Mesodermal cell (in vitro differentiated cells): ENCODE data around the gene BRPF1.

Source experiments
- H3K27ac ChIP-seq: 2 replicates; pipeline ENCODE4 v1.7.0; 2013; ENCODE audit warnings: mild to moderate bottlenecking, low read depth, low read length, moderate library complexity; ENCODE audit not compliant: severe bottlenecking
- H3K36me3 ChIP-seq: 2 replicates; pipeline ENCODE4 v1.7.1; 2013; ENCODE audit warnings: mild to moderate bottlenecking, low read length, moderate library complexity; ENCODE audit not compliant: control insufficient read depth, insufficient read depth
- H3K4me1 ChIP-seq: one replicate; pipeline ENCODE4 v1.7.1; 2013; ENCODE audit warnings: mild to moderate bottlenecking, low read length; ENCODE audit not compliant: insufficient read depth, control insufficient read depth, poor library complexity, severe bottlenecking
- H3K4me3 ChIP-seq: 2 replicates; pipeline ENCODE4 v1.7.0; 2013; ENCODE audit warnings: low read length, control low read depth, mild to moderate bottlenecking; ENCODE audit not compliant: insufficient read depth, poor library complexity, severe bottlenecking; ENCODE audit errors: extremely low read depth
- H3K9me3 ChIP-seq: 2 replicates; pipeline ENCODE4 v1.7.1; 2013; ENCODE audit warnings: mild to moderate bottlenecking, low read length, moderate library complexity; ENCODE audit not compliant: control insufficient read depth
- WGBS, 2 experiments: methylation state at CpG; one replicate each; pipeline ENCODE4 v1.1.5; 2013; ENCODE audit warnings: missing lambda C conversion rate in 2 of 2; ENCODE audit not compliant: insufficient coverage in 2 of 2; 5-methylcytosine and 5-hydroxymethylcytosine counted together

Gene BRPF1

DNA sequence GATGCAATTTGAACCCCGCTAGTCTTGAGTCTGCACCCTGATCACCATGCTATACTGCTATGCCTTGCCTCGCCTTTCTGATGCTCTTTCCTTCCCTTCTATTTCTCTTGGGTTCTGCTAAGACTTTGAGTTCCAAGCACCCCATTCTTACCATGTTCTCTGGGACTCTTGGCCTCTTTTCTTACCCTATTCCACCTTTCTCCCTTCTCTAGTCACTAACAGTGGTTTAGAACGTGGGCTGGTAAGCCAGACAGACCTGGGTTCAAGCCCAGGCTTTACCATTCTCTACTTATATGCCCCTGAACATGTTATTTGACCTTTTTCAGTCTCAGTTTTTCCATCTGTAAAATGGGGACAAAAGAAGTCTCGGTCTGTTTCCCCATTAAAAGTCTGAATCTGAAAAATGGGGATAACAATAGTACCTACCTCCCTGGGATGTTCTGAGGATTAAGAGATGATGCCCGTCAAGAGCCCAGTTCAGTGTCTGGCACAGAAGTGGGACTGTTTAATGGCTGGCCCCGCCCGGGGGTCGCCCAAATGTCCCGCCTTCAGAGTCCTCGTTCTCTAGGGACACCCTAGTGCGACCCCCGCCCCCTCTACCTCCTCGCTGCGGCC is 60.4 kb downstream of the BRPF1 start:
- Histone ChIP-seq H3K27ac (peak overlapping the region; percentile 100), H3K36me3 (peaks cover 59% of the 10 kb centered on the region), H3K4me1 (no peaks in the 10 kb centered on the region), H3K9me3 (no peaks in the 10 kb centered on the region), H3K4me3 (peak overlapping the region; percentile 98)
- WGBS, 2 experiments: 28 to 36% methylated on average over 6 to 11 of the region's 14 CpGs

DNA sequence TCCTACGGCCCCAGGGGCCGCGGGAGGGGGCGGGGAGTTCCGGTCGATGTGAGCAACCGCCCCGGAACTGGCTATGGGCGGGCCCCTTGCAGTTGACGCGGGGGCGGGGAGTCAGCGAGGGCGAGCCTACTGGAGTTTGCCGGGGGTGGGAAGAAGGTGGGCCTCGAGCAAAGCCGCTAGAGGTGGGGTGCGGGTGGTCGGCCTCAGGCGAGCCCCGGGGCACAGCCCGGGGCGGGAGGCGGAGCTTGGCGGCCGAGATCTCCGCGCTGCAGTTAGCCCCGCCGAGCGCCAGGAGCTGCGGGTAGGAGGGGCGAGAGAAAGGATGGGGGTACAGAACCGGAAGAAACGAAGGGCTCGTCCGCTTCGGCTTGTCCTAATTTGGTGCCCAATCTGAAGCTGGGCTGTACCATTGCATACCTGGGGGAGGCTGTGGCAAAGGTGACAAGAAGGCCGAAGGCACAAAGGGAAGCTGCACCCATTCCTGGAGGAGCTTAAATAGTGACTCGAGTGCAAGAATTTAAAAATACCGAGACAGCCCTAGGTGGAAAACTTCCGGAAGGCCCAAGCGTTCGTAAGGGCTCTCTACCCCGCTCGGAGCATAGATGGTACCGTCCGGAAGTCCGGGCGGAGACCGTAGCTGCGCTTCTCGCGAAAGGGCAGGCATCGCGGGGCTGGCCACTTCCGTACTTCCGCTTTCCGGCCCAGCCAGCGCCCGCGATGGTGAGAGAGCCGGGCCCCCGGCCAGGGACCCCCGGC is 61.0 kb downstream of the BRPF1 start, which contains the start of the genes ARPC4 and TADA3:
ARPC4 (plus strand) TSS at position 678 of the 756 bp plus-strand sequence; CDS start at position 718, 40 bp downstream.
TADA3 (minus strand) TSS at position 69 of the 756 bp plus-strand sequence. CDS start 1,007 bp downstream, outside the sequence.
- Histone ChIP-seq H3K36me3 (peaks cover 60% of the 10 kb centered on the region), H3K27ac (peak within 1 kb of the TSS; percentile 100), H3K4me3 (peak within 1 kb of the TSS; percentile 98), H3K9me3 (no peaks in the 10 kb centered on the region), H3K4me1 (no peaks in the 10 kb centered on the region)
- 0% methylated on average over 52 to 61 of the region's 65 CpGs for WGBS, 2 experiments

- Histone ChIP-seq H3K4me3 (peak overlapping the region; percentile 98), H3K36me3 (peaks cover 64% of the 10 kb centered on the region), H3K27ac (peak overlapping the region; percentile 100), H3K4me1 (no peaks in the 10 kb centered on the region), H3K9me3 (no peaks in the 10 kb centered on the region)
- 0 to 1% methylated on average over 17 to 18 of the region's 23 CpGs for WGBS, 2 experiments
Observed at GRCh38 chr3:9793161-9793781, 61.7 kb downstream of the BRPF1 start.

DNA sequence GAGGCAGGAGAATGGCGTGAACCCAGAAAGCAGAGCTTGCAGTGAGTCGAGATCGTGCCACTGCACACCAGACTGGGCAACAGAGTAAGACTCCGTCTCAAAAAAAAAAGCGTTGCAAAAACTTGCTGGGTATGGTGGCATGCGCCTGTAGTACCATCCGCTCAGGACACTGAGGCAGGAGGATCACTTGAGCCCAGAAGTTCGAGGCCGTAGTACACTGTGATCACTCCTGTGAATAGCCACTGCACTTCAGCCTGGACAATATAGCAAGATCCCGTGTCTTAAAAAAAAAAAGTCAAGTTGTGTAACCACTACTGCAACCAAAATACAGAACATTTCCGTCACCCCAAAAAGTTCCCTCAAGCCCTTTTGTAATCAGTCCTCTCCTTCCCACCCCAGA is 62.9 kb downstream of the BRPF1 start:
- peak overlapping the region; percentile 98 for H3K4me3 ChIP-seq
- 98 to 99% methylated on average over 9 to 11 of the region's 11 CpGs for WGBS, 2 experiments
- no peak overlapping the region for H3K27ac ChIP-seq

DNA sequence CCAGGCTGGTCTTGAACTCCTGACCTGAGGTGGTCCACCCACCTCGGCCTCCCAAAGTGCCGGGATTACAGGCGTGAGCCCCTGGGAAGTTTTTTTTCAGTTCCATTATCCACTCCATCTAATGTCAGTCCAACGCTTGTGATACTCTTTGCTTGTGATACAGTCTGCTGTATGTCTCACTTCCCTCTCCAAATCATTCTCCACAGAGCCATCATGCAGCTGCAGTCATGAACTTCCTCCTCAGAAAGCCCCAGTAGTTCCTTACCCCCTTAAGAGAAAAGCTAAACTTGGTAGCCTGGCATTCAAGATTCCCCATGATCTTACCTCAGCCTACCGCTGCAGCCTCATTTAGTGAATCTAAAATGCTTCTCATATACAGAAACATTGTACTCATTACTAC is 63.7 kb downstream of the BRPF1 start:
- Histone ChIP-seq H3K36me3 (peaks cover 71% of the 10 kb centered on the region), H3K27ac (no peak overlapping the region), H3K9me3 (no peaks in the 10 kb centered on the region), H3K4me1 (no peaks in the 10 kb centered on the region), H3K4me3 (no peak overlapping the region)
- WGBS, 2 experiments: 100% methylated on average over 2 to 3 of the region's 5 CpGs

More for the DNA sequence above, 62.9 kb downstream of the BRPF1 start:
- Histone ChIP-seq H3K36me3 (peaks cover 70% of the 10 kb centered on the region), H3K9me3 (no peaks in the 10 kb centered on the region), H3K4me1 (no peaks in the 10 kb centered on the region)

DNA sequence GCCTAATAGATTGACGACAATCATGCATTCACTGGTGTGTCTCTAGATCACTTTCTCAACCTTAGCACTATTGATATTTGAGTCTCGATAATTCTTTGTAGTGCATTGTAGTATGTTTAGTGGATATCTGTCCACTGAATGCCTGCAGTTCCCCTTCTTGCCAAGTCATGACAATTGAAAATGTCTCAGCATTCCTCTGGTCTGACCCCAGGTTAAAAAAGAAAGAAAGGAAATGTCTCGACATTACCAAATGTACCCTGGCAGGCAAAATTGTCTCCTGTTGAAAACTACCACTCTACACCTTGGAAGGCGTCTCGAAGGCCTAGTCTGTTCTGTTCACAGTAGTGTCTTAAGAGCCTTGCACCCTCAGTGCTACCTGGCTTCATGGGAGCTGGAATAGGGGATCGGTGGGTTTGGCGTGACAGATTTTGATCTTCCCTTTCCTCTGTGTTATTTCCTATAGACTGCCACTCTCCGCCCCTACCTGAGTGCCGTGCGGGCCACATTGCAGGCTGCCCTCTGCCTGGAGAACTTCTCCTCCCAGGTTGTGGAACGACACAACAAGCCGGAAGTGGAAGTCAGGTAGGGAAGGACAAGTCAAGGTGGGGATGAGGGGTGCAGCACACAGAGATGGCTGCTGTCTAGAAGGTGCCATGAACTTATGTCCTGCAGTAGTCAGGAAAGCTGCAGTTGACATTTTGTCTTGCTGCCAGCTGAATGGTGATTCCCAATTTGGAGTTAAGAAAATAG is 65.8 kb downstream of the BRPF1 start:
- H3K27ac ChIP-seq: no peak overlapping the region
- no peak overlapping the region for H3K4me3 ChIP-seq
- WGBS, 2 experiments: 81 to 96% methylated on average over 7 to 10 of the region's 12 CpGs
- peaks cover 82% of the 10 kb centered on the region for H3K36me3 ChIP-seq
- no peaks in the 10 kb centered on the region for H3K9me3 ChIP-seq
- no peaks in the 10 kb centered on the region for H3K4me1 ChIP-seq
